ENCODE results near the gene CHPF2.

DNA sequence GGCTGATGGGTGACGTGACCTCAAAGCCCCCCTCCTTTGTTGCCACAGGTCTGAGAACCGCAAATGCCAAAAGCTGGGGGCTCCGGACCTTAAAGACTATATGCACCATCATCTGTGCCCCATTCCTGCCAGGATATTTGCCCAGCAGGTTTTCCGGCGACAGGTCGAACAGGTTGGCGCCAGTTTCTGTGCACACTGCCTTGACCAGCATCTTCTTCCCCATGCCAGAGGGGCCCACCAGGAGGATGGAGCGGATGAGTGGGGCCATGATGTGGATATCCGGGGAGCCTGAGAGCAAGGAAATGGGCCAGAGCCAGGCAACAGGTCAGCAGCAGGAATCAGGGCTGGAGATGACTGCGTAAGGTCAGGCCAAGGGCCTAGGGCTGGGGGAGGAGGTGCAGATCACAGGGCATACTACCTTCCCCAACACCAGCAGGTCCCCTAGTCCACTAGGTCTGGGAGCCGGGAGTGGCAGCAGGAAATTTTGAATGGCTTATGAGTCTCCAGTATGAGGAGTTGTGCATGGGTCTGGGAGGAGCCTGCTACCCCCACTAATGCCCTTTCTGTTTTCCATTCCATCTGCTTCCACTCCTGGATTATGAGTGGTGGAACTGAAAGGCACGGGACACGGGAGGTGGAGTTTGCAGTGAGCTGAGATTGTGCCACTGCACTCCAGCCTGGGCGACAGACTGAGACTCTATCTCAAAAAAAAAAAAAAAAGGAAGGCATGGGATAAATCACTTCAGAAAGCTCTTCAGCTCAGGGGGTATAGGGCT is 38.9 kb upstream of the CHPF2 start:
- TF ChIP-seq, protein P1, sequence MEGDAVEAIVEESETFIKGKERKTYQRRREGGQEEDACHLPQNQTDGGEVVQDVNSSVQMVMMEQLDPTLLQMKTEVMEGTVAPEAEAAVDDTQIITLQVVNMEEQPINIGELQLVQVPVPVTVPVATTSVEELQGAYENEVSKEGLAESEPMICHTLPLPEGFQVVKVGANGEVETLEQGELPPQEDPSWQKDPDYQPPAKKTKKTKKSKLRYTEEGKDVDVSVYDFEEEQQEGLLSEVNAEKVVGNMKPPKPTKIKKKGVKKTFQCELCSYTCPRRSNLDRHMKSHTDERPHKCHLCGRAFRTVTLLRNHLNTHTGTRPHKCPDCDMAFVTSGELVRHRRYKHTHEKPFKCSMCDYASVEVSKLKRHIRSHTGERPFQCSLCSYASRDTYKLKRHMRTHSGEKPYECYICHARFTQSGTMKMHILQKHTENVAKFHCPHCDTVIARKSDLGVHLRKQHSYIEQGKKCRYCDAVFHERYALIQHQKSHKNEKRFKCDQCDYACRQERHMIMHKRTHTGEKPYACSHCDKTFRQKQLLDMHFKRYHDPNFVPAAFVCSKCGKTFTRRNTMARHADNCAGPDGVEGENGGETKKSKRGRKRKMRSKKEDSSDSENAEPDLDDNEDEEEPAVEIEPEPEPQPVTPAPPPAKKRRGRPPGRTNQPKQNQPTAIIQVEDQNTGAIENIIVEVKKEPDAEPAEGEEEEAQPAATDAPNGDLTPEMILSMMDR (IDR thresholded peaks at IDR 0.05): no peak
- TF ChIP-seq POLR2A (IDR thresholded peaks at IDR 0.05): no peak
